SK-N-SH treated with all-trans-retinoic acid at 6 μM for 48 hours (cell line): ENCODE results near the gene FUNDC2.
"Not testable (repeated sequence)": the region's sequence is repeated elsewhere in the genome, so short reads cannot be mapped to it uniquely, and the experiment has no call there.

ENCODE experiments used
- CSDC2 ChIP-seq: fragments of 250-450 bp; sonication (Bioruptor Pico); IDR thresholded peaks from 2 replicates; pipeline ENCODE4 v1.5.0; 2020; ENCODE audit warnings: mild to moderate bottlenecking, moderate library complexity
- PATZ1 ChIP-seq: fragments of 250-450 bp; sonication (Bioruptor Pico); IDR thresholded peaks from 2 replicates; pipeline ENCODE4 v1.8.0; 2020; ENCODE audit warnings: mild to moderate bottlenecking, moderate library complexity, borderline replicate concordance
- SNAI2 ChIP-seq: fragments of 250-450 bp; sonication (Bioruptor Pico); IDR thresholded peaks from 2 replicates; pipeline ENCODE4 v1.5.0; 2020; ENCODE audit warnings: mild to moderate bottlenecking, moderate library complexity
- ZNF565 ChIP-seq: fragments of 450-650 bp; formaldehyde crosslinking; conservative IDR thresholded peaks from 2 replicates; pipeline ENCODE4 v1.5.0; 2020; ENCODE audit warnings: low read depth, mild to moderate bottlenecking, moderate library complexity

- not testable (repeated sequence) for TF ChIP-seq SNAI2; PATZ1 (CRISPR knock-in tag); ZNF565 (CRISPR knock-in tag); CSDC2 (CRISPR knock-in tag)
Observed at GRCh38 chrX:155006379-155006778, 20.3 kb upstream of the FUNDC2 start.
